GM23248 (cell line): ENCODE data around the gene SPATA3. TPM values are rescaled to one million over a fixed set of nuclear protein-coding genes. Genes with fewer than 3 reads are reported as not detected.

Experiments used
- DNase-seq: peaks from one replicate; pipeline ENCODE4 v3.0.0-alpha.2; 2015
- H2AFZ ChIP-seq: fragments of 200-600 bp; sonication (generic); 2 replicates; pipeline ENCODE4 v1.6.1; 2016; ENCODE audit warnings: antibody characterized with exemption
- H3F3A ChIP-seq: fragments of 200-600 bp; sonication (generic); 2 replicates; pipeline ENCODE4 v1.6.1; 2016; ENCODE audit warnings: mild to moderate bottlenecking, antibody characterized with exemption, mixed run types; ENCODE audit not compliant: insufficient read depth
- H3K27ac ChIP-seq: fragments of 200-600 bp; sonication (generic); 2 replicates; pipeline ENCODE4 v1.5.1; 2016; ENCODE audit warnings: mild to moderate bottlenecking
- H3K27me3 ChIP-seq: fragments of 200-600 bp; sonication (generic); replicated peaks from 2 replicates; pipeline ENCODE4 v1.6.1; 2016; ENCODE audit warnings: mild to moderate bottlenecking; ENCODE audit not compliant: insufficient read depth
- H3K36me3 ChIP-seq: fragments of 200-600 bp; sonication (generic); 2 replicates; pipeline ENCODE4 v1.6.1; 2016; ENCODE audit warnings: low read depth, mild to moderate bottlenecking
- H3K4me1 ChIP-seq: fragments of 200-600 bp; sonication (generic); 2 replicates; pipeline ENCODE4 v1.6.1; 2016; ENCODE audit warnings: mild to moderate bottlenecking; ENCODE audit not compliant: insufficient read depth
- H3K4me2 ChIP-seq: fragments of 200-600 bp; sonication (generic); one replicate; pipeline ENCODE4 v1.6.1; 2016; ENCODE audit warnings: mild to moderate bottlenecking; ENCODE audit not compliant: unreplicated experiment
- H3K4me3 ChIP-seq: fragments of 200-600 bp; sonication (generic); 2 replicates; pipeline ENCODE4 v1.5.1; 2016; ENCODE audit warnings: mild to moderate bottlenecking
- H3K79me2 ChIP-seq: fragments of 200-600 bp; sonication (generic); 2 replicates; pipeline ENCODE4 v1.6.1; 2016; ENCODE audit warnings: mild to moderate bottlenecking; ENCODE audit not compliant: insufficient read depth
- H3K9ac ChIP-seq: fragments of 200-600 bp; sonication (generic); 2 replicates; pipeline ENCODE4 v1.6.1; 2016; ENCODE audit warnings: mild to moderate bottlenecking
- H3K9me2 ChIP-seq: fragments of 200-600 bp; sonication (generic); 2 replicates; pipeline ENCODE4 v1.6.1; 2016; ENCODE audit warnings: mixed run types, mild to moderate bottlenecking, moderate library complexity; ENCODE audit not compliant: insufficient read depth
- H3K9me3 ChIP-seq: fragments of 200-600 bp; sonication (generic); one replicate; pipeline ENCODE4 v1.6.1; 2017; ENCODE audit warnings: low read depth
- H4K20me1 ChIP-seq: fragments of 200-600 bp; sonication (generic); 2 replicates; pipeline ENCODE4 v1.6.0; 2016; ENCODE audit not compliant: insufficient read depth
- EZH2 ChIP-seq: fragments of 200-600 bp; sonication (generic); IDR thresholded peaks from 2 replicates; pipeline ENCODE4 v1.6.1; 2018; ENCODE audit warnings: antibody characterized with exemption, mild to moderate bottlenecking; ENCODE audit not compliant: insufficient read depth, poor library complexity, severe bottlenecking
- EZH2phosphoT487 ChIP-seq: fragments of 200-600 bp; sonication (generic); IDR thresholded peaks from 2 replicates; pipeline ENCODE4 v1.6.1; 2018; ENCODE audit warnings: antibody characterized with exemption, moderate library complexity, mild to moderate bottlenecking, low read depth; ENCODE audit not compliant: insufficient read depth
- WGBS, 2 experiments: methylation state at CpG; one replicate each; pipeline ENCODE4 v1.1.6; 2015 to 2017; ENCODE audit warnings: low lambda C conversion rate in 2 of 2, low coverage in 1 of 2; ENCODE audit errors: missing lambda C conversion rate in 2 of 2; 5-methylcytosine and 5-hydroxymethylcytosine counted together
- in situ Hi-C: fragments of 300-500 bp; cut with MboI; formaldehyde crosslinking; loops from 2 replicates; pipeline ENCODE4 v1.15.0; 2020
- polyA plus RNA-seq: library from polyadenylated mRNA; unstranded; fragments of >200 nt; fragmentation: Nextera tagmentation; extraction: Ambion mirVana; gene quantifications from 2 replicates; pipeline ENCODE4 v1.2.1, GENCODE V29; 2016
- total RNA-seq: library from RNA; depleted of rRNA; stranded (reverse); fragments of >200 nt; shearing (Covaris generic); gene quantifications from 2 replicates; pipeline ENCODE4 v1.2.3, GENCODE V29; 2014

The SPATA3 gene
- total and polyA plus RNA-seq, 2 experiments from 2014 or later, result not detected

- WGBS, 2 experiments, result 20 to 21% methylated on average over 24 of the region's 24 CpGs
- TF ChIP-seq EZH2 (no peak), EZH2phosphoT487 (no peak)
- peaks cover 18% of the 10 kb centered on the region for H3K27me3 ChIP-seq
- DNase-seq, result peak; percentile 19
- no peak overlapping the region for H3K27ac ChIP-seq
- H3F3A ChIP-seq, result no peaks in the 10 kb centered on the region
- no peak overlapping the region for H2AFZ ChIP-seq
- H3K4me3 ChIP-seq, result no peak overlapping the region
- no peaks in the 10 kb centered on the region for H3K36me3 ChIP-seq
- H3K79me2 ChIP-seq, result no peaks in the 10 kb centered on the region
- in situ Hi-C loops, result no loop called here
- no peaks in the 10 kb centered on the region for H4K20me1 ChIP-seq
- H3K9me3 ChIP-seq, result no peaks in the 10 kb centered on the region
- 0 out of 2 replicates have a peak, but pooled peaks cover 3% of the 10 kb centered on the region for H3K4me1 ChIP-seq
- no peaks in the 10 kb centered on the region for H3K9me2 ChIP-seq
- no peak overlapping the region for H3K4me2 ChIP-seq
- no peak overlapping the region for H3K9ac ChIP-seq
Measured at GRCh38 chr2:231000211-231000904, 4.4 kb downstream of the SPATA3 start.

GRCh38 chr2:231001036-231001435 lies 5.1 kb downstream of the SPATA3 start:
- DNase-seq, result no peak
- H3K9me3 ChIP-seq, result no peaks in the 10 kb centered on the region
- H3K27me3 ChIP-seq, result peaks cover 16% of the 10 kb centered on the region
- TF ChIP-seq EZH2, result no peak
- TF ChIP-seq EZH2phosphoT487, result no peak
- H3K4me1 ChIP-seq, result 0 out of 2 replicates have a peak, but pooled peaks cover 3% of the 10 kb centered on the region
- no peaks in the 10 kb centered on the region for H4K20me1 ChIP-seq
- in situ Hi-C loops, result no loop called here
- no peaks in the 10 kb centered on the region for H3K79me2 ChIP-seq
- no peaks in the 10 kb centered on the region for H3K36me3 ChIP-seq
- no peak overlapping the region for H3K4me3 ChIP-seq
- WGBS, 2 experiments, result 45 to 54% methylated on average over 6 to 7 of the region's 7 CpGs
- no peak overlapping the region for H3K4me2 ChIP-seq
- no peak overlapping the region for H3K27ac ChIP-seq
- no peak overlapping the region for H2AFZ ChIP-seq
- no peaks in the 10 kb centered on the region for H3K9me2 ChIP-seq
- H3F3A ChIP-seq, result no peaks in the 10 kb centered on the region
- H3K9ac ChIP-seq, result no peak overlapping the region

GRCh38 chr2:231001921-231002320 lies 6.0 kb downstream of the SPATA3 start:
- 24 to 35% methylated on average over 4 of the region's 4 CpGs for WGBS, 2 experiments
- Histone ChIP-seq H3K36me3 (no peaks in the 10 kb centered on the region), H3K9me2 (no peaks in the 10 kb centered on the region), H3K27me3 (peaks cover 16% of the 10 kb centered on the region), H3K4me3 (no peak overlapping the region), H3K9ac (no peak overlapping the region), H3K27ac (no peak overlapping the region), H3K79me2 (no peaks in the 10 kb centered on the region), H2AFZ (no peak overlapping the region), H3K4me2 (no peak overlapping the region), H3K9me3 (no peaks in the 10 kb centered on the region), H3K4me1 (0 out of 2 replicates have a peak, but pooled peaks cover 3% of the 10 kb centered on the region), H4K20me1 (no peaks in the 10 kb centered on the region), H3F3A (no peaks in the 10 kb centered on the region)
- in situ Hi-C loops, result no loop called here
- DNase-seq, result peak; percentile 44
- TF ChIP-seq EZH2phosphoT487 (no peak), EZH2 (no peak)

GRCh38 chr2:231002641-231003040 lies 6.7 kb downstream of the SPATA3 start:
- Histone ChIP-seq H3K27ac (no peak overlapping the region), H3K9me2 (no peaks in the 10 kb centered on the region), H3K4me3 (no peak overlapping the region), H3K79me2 (no peaks in the 10 kb centered on the region), H2AFZ (no peak overlapping the region), H3K36me3 (no peaks in the 10 kb centered on the region), H3K9ac (no peak overlapping the region), H3K27me3 (peaks cover 16% of the 10 kb centered on the region), H3K4me2 (no peak overlapping the region), H3K4me1 (0 out of 2 replicates have a peak, but pooled peaks cover 3% of the 10 kb centered on the region), H3K9me3 (no peaks in the 10 kb centered on the region), H4K20me1 (no peaks in the 10 kb centered on the region), H3F3A (no peaks in the 10 kb centered on the region)
- 62% methylated on average over 10 of the region's 10 CpGs for WGBS, 2 experiments
- TF ChIP-seq EZH2phosphoT487 (no peak), EZH2 (no peak)
- in situ Hi-C loops, result no loop called here
- no peak for DNase-seq
